H9 (cell line): ENCODE measurements around the gene PTPRK. TPM values are rescaled to one million over a fixed set of nuclear protein-coding genes. Genes with fewer than 3 reads are reported as not detected.

ENCODE experiments used
- DNase-seq: peaks from one replicate; pipeline ENCODE4 v3.0.0-alpha.2; 2017
- H2AFZ ChIP-seq: one replicate; pipeline ENCODE4 v1.6.1; 2013; ENCODE audit warnings: mild to moderate bottlenecking, low read length, control low read depth, moderate library complexity
- H2AK5ac ChIP-seq: 2 replicates; pipeline ENCODE4 v1.6.1; 2013; ENCODE audit warnings: low read length, control low read depth, mixed read lengths; ENCODE audit not compliant: insufficient read length
- H2BK120ac ChIP-seq: one replicate; pipeline ENCODE4 v1.6.1; 2013; ENCODE audit warnings: low read depth, mild to moderate bottlenecking, low read length, control low read depth, inconsistent platforms; ENCODE audit not compliant: poor library complexity, severe bottlenecking
- H2BK12ac ChIP-seq: 2 replicates; pipeline ENCODE4 v1.6.1; 2013; ENCODE audit warnings: low read length, control low read depth, mixed read lengths, low read depth; ENCODE audit not compliant: insufficient read length
- H2BK15ac ChIP-seq: 2 replicates; pipeline ENCODE4 v1.6.1; 2013; ENCODE audit warnings: low read depth, low read length, control low read depth
- H2BK20ac ChIP-seq: one replicate; pipeline ENCODE4 v1.6.1; 2013; ENCODE audit warnings: low read depth, mild to moderate bottlenecking, low read length, control low read depth, inconsistent platforms; ENCODE audit not compliant: poor library complexity, severe bottlenecking
- H2BK5ac ChIP-seq: 2 replicates; pipeline ENCODE4 v1.6.1; 2013; ENCODE audit warnings: low read length, control low read depth, mixed read lengths; ENCODE audit not compliant: insufficient read length
- H3K14ac ChIP-seq: 2 replicates; pipeline ENCODE4 v1.6.1; 2013; ENCODE audit warnings: low read length, control low read depth; ENCODE audit not compliant: insufficient read depth
- H3K18ac ChIP-seq: 2 replicates; pipeline ENCODE4 v1.6.1; 2013; ENCODE audit warnings: low read depth, mild to moderate bottlenecking, mixed read lengths, low read length, control low read depth; ENCODE audit not compliant: insufficient read length
- H3K23ac ChIP-seq: 2 replicates; pipeline ENCODE4 v1.6.1; 2013; ENCODE audit warnings: low read length, control low read depth, mixed read lengths, low read depth; ENCODE audit not compliant: insufficient read length
- H3K23me2 ChIP-seq: 2 replicates; pipeline ENCODE4 v1.6.1; 2013; ENCODE audit warnings: low read depth, mild to moderate bottlenecking, mixed read lengths, low read length, control low read depth; ENCODE audit not compliant: insufficient read length, poor library complexity, severe bottlenecking
- H3K27ac ChIP-seq: 2 replicates; pipeline ENCODE4 v1.5.1; 2013; ENCODE audit warnings: low read length, control low read depth, mixed read lengths, low read depth; ENCODE audit not compliant: insufficient read length
- H3K27me3 ChIP-seq: 2 replicates; pipeline ENCODE4 v1.6.1; 2013; ENCODE audit warnings: low read length, control low read depth, inconsistent platforms; ENCODE audit not compliant: insufficient read depth
- H3K4ac ChIP-seq: 2 replicates; pipeline ENCODE4 v1.6.1; 2013; ENCODE audit warnings: low read depth, mild to moderate bottlenecking, control low read depth, inconsistent platforms, low read length, moderate library complexity
- H3K4me1 ChIP-seq: 2 replicates; pipeline ENCODE4 v1.6.1; 2013; ENCODE audit warnings: low read length, control low read depth, inconsistent platforms; ENCODE audit not compliant: insufficient read depth
- H3K4me2 ChIP-seq: 2 replicates; pipeline ENCODE4 v1.6.1; 2013; ENCODE audit warnings: low read length, control low read depth, mixed read lengths; ENCODE audit not compliant: insufficient read length, insufficient read depth
- H3K56ac ChIP-seq: 2 replicates; pipeline ENCODE4 v1.6.1; 2013; ENCODE audit warnings: low read depth, mild to moderate bottlenecking, mixed read lengths, low read length, control low read depth; ENCODE audit not compliant: insufficient read length
- H3K79me1 ChIP-seq: 2 replicates; pipeline ENCODE4 v1.6.1; 2013; ENCODE audit warnings: low read depth, mild to moderate bottlenecking, moderate library complexity, low read length, control low read depth, inconsistent platforms; ENCODE audit not compliant: insufficient read depth, poor library complexity, severe bottlenecking
- H3K79me2 ChIP-seq: 2 replicates; pipeline ENCODE4 v1.6.1; 2013; ENCODE audit warnings: low read length, control low read depth, inconsistent platforms; ENCODE audit not compliant: insufficient read depth
- H3K9ac ChIP-seq: 2 replicates; pipeline ENCODE4 v1.6.1; 2013; ENCODE audit warnings: low read length, control low read depth, mixed read lengths; ENCODE audit not compliant: insufficient read length; ENCODE audit errors: extremely low read depth
- H3K9me3 ChIP-seq: one replicate; pipeline ENCODE4 v1.6.1; 2013; ENCODE audit warnings: low read depth, low read length, inconsistent platforms; ENCODE audit not compliant: control insufficient read depth
- H3T11ph ChIP-seq: one replicate; pipeline ENCODE4 v1.6.1; 2013; ENCODE audit warnings: mild to moderate bottlenecking, low read length, control low read depth, inconsistent platforms
- H4K20me1 ChIP-seq: one replicate; pipeline ENCODE4 v1.6.1; 2013; ENCODE audit not compliant: control insufficient read depth, insufficient read length, insufficient read depth
- H4K5ac ChIP-seq: 2 replicates; pipeline ENCODE4 v1.6.1; 2013; ENCODE audit warnings: low read depth, mild to moderate bottlenecking, mixed read lengths, low read length, control low read depth; ENCODE audit not compliant: insufficient read length
- H4K8ac ChIP-seq: replicated peaks from 2 replicates; pipeline ENCODE4 v1.6.1; 2013; ENCODE audit warnings: low read length, control low read depth, mixed read lengths, low read depth; ENCODE audit not compliant: insufficient read length
- H4K91ac ChIP-seq: 2 replicates; pipeline ENCODE4 v1.6.1; 2013; ENCODE audit warnings: low read depth, mild to moderate bottlenecking, moderate library complexity, mixed read lengths, low read length, control low read depth; ENCODE audit not compliant: insufficient read length
- H3K27ac Mint-ChIP-seq, 3 experiments: 2 replicates in 2 of 3; 3 replicates in 1 of 3; pipeline ENCODE4 v1.8.0; 2020 to 2021; ENCODE audit warnings: mixed read lengths in 3 of 3, mild to moderate bottlenecking in 1 of 3, moderate library complexity in 1 of 3
- H3K27me3 Mint-ChIP-seq: 2 replicates; pipeline ENCODE4 v1.8.0; 2021; ENCODE audit warnings: low read depth, mild to moderate bottlenecking, moderate library complexity, mixed read lengths
- H3K36me3 Mint-ChIP-seq, 3 experiments: 2 replicates in 2 of 3; 3 replicates in 1 of 3; pipeline ENCODE4 v1.8.0; 2020 to 2021; ENCODE audit warnings: low read depth in 3 of 3, mixed read lengths in 3 of 3; ENCODE audit not compliant: insufficient read depth in 1 of 3
- H3K4me1 Mint-ChIP-seq, 2 experiments: 2 replicates each; pipeline ENCODE4 v1.8.0; 2020; ENCODE audit warnings: mixed read lengths in 2 of 2
- H3K4me3 Mint-ChIP-seq, 2 experiments: 2 replicates in 1 of 2; 3 replicates in 1 of 2; pipeline ENCODE4 v1.8.0; 2020 to 2021; ENCODE audit warnings: mild to moderate bottlenecking in 2 of 2, mixed read lengths in 2 of 2, moderate library complexity in 1 of 2
- H3K9me3 Mint-ChIP-seq, 2 experiments: 2 replicates in 1 of 2; 3 replicates in 1 of 2; pipeline ENCODE4 v1.8.0; 2020; ENCODE audit warnings: mild to moderate bottlenecking in 2 of 2, mixed read lengths in 2 of 2, moderate library complexity in 1 of 2
- WGBS: extraction: QIAGEN DNeasy Blood & Tissue Kit; methylation state at CpG from one replicate; pipeline ENCODE4 v1.1.7; 2013; ENCODE audit warnings: missing lambda C conversion rate, low lambda C conversion rate, mixed read lengths; ENCODE audit not compliant: insufficient read length; ENCODE audit errors: extremely low coverage; 5-methylcytosine and 5-hydroxymethylcytosine counted together
- total RNA-seq: library from RNA; stranded (reverse); gene quantifications from 2 replicates; pipeline ENCODE4 v1.2.1, GENCODE V29; 2021
- TF ChIP-seq, protein P1 (sequence below): fragments of 200-600 bp; sonication (generic); conservative IDR thresholded peaks from 3 replicates; pipeline ENCODE4 v1.8.0; 2021; ENCODE audit warnings: antibody characterized with exemption, mild to moderate bottlenecking

PTPRK gene
- total RNA-seq, 1 experiment from 2014 or later = 47.9 TPM

DNA sequence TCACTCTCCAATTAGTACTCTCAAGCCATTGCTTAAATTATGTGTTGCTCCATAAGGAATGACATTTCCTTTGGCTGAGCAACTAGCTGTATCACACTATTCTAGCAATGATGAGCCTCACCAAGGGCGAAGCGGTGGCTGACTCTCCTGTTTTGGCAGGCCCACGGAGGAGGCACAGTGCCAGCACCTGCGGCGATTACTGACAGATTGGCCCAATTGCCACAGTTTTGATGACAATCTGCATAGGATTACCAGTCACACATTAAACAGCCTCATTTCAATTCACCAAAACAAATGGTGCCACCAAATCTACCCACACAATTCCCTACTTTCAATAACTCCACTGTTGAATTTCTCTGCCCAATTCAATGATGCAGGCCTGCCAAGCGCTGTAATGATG, 286.9 kb downstream of the PTPRK start:
- Mint-ChIP-seq H3K36me3 (no peaks in the 10 kb centered on the region), H3K27me3 (no peaks in the 10 kb centered on the region), H3K27ac (peak overlapping the region in 1 of 3 experiments; percentile 78; a peak in 1 of 7 replicates), H3K9me3 (no peaks in the 10 kb centered on the region), H3K4me1 (peaks cover 6 to 7% of the 10 kb centered on the region in 2 experiments; a peak in 3 of 4 replicates), H3K4me3 (no peak overlapping the region)
- H3T11ph ChIP-seq = no peak overlapping the region
- H3K79me2 ChIP-seq = no peaks in the 10 kb centered on the region
- no peak overlapping the region for H2BK5ac ChIP-seq
- H2BK12ac ChIP-seq = no peak overlapping the region
- no peak overlapping the region for H2AK5ac ChIP-seq
- TF ChIP-seq, protein P1, sequence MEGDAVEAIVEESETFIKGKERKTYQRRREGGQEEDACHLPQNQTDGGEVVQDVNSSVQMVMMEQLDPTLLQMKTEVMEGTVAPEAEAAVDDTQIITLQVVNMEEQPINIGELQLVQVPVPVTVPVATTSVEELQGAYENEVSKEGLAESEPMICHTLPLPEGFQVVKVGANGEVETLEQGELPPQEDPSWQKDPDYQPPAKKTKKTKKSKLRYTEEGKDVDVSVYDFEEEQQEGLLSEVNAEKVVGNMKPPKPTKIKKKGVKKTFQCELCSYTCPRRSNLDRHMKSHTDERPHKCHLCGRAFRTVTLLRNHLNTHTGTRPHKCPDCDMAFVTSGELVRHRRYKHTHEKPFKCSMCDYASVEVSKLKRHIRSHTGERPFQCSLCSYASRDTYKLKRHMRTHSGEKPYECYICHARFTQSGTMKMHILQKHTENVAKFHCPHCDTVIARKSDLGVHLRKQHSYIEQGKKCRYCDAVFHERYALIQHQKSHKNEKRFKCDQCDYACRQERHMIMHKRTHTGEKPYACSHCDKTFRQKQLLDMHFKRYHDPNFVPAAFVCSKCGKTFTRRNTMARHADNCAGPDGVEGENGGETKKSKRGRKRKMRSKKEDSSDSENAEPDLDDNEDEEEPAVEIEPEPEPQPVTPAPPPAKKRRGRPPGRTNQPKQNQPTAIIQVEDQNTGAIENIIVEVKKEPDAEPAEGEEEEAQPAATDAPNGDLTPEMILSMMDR = no peak
- H3K9ac ChIP-seq = no peak overlapping the region
- H3K27ac ChIP-seq = no peak overlapping the region
- H4K20me1 ChIP-seq = no peaks in the 10 kb centered on the region
- no peaks in the 10 kb centered on the region for H3K9me3 ChIP-seq
- H3K14ac ChIP-seq = no peak overlapping the region
- H3K56ac ChIP-seq = no peak overlapping the region
- no peak for DNase-seq
- no peak overlapping the region for H2BK15ac ChIP-seq
- no peaks in the 10 kb centered on the region for H3K23me2 ChIP-seq
- WGBS = no CpG with 5 or more reads among the region's 6 CpGs
- no peak overlapping the region for H3K18ac ChIP-seq
- H2BK20ac ChIP-seq = no peak overlapping the region
- H4K8ac ChIP-seq = no peak overlapping the region
- H4K91ac ChIP-seq = no peak overlapping the region
- H3K79me1 ChIP-seq = no peaks in the 10 kb centered on the region
- no peak overlapping the region for H2BK120ac ChIP-seq
- H3K4me1 ChIP-seq = no peaks in the 10 kb centered on the region; the same call in 1 of the 2 replicates
- H3K27me3 ChIP-seq = no peaks in the 10 kb centered on the region
- H2AFZ ChIP-seq = no peak overlapping the region
- H3K23ac ChIP-seq = no peak overlapping the region
- H3K4me2 ChIP-seq = no peak overlapping the region
- H4K5ac ChIP-seq = no peak overlapping the region
- no peak overlapping the region for H3K4ac ChIP-seq
